BLaER1 (cell line): ENCODE data around the gene KIR3DL2.
"Not testable (repeated sequence)": the region's sequence is repeated elsewhere in the genome, so short reads cannot be mapped to it uniquely, and the experiment has no call there.

Experiments
- H3K27ac ChIP-seq: shearing (Covaris generic); formaldehyde crosslinking; 2 replicates; pipeline ENCODE4 v1.8.1; 2022
- H3K27me3 ChIP-seq: shearing (Covaris generic); formaldehyde crosslinking; 2 replicates; pipeline ENCODE4 v1.8.1; 2022
- H3K36me3 ChIP-seq: shearing (Covaris generic); formaldehyde crosslinking; 2 replicates; pipeline ENCODE4 v1.8.1; 2022
- H3K4me1 ChIP-seq: shearing (Covaris generic); formaldehyde crosslinking; 2 replicates; pipeline ENCODE4 v1.8.1; 2022
- H3K4me2 ChIP-seq: shearing (Covaris generic); formaldehyde crosslinking; 2 replicates; pipeline ENCODE4 v1.8.1; 2022
- H3K4me3 ChIP-seq: shearing (Covaris generic); formaldehyde crosslinking; 2 replicates; pipeline ENCODE4 v1.8.1; 2022
- H3K9ac ChIP-seq: shearing (Covaris generic); formaldehyde crosslinking; 2 replicates; pipeline ENCODE4 v1.8.1; 2022
- H3K9me3 ChIP-seq: shearing (Covaris generic); formaldehyde crosslinking; 2 replicates; pipeline ENCODE4 v1.8.1; 2022
- H4K20me1 ChIP-seq: shearing (Covaris generic); formaldehyde crosslinking; 2 replicates; pipeline ENCODE4 v1.8.1; 2022
- Cebpa-rat ChIP-seq: shearing (Covaris generic); IDR thresholded peaks from 2 replicates; pipeline ENCODE4 v1.8.1; 2022

Gene KIR3DL2

GRCh38 chr19:54835126-54835525, 15.1 kb upstream of the KIR3DL2 start:
- not testable (repeated sequence) for H3K4me1 ChIP-seq, H3K27me3 ChIP-seq, H3K4me2 ChIP-seq, H3K4me3 ChIP-seq, H3K36me3 ChIP-seq, H3K27ac ChIP-seq, H3K9ac ChIP-seq, H3K9me3 ChIP-seq, H4K20me1 ChIP-seq

- H3K36me3 ChIP-seq, H3K9ac ChIP-seq, H3K4me1 ChIP-seq, H3K27ac ChIP-seq, H3K27me3 ChIP-seq, H3K4me2 ChIP-seq, H4K20me1 ChIP-seq, H3K9me3 ChIP-seq, H3K4me3 ChIP-seq: not testable (repeated sequence)
Measured at GRCh38 chr19:54837522-54837921, 12.7 kb upstream of the KIR3DL2 start.

- H4K20me1 ChIP-seq, H3K27ac ChIP-seq, H3K4me2 ChIP-seq, H3K4me3 ChIP-seq, H3K9ac ChIP-seq, H3K4me1 ChIP-seq, H3K27me3 ChIP-seq, H3K36me3 ChIP-seq: not testable (repeated sequence)
- peaks cover 12% of the 10 kb centered on the region for H3K9me3 ChIP-seq
Measured at GRCh38 chr19:54843171-54843570, 7.1 kb upstream of the KIR3DL2 start.

DNA sequence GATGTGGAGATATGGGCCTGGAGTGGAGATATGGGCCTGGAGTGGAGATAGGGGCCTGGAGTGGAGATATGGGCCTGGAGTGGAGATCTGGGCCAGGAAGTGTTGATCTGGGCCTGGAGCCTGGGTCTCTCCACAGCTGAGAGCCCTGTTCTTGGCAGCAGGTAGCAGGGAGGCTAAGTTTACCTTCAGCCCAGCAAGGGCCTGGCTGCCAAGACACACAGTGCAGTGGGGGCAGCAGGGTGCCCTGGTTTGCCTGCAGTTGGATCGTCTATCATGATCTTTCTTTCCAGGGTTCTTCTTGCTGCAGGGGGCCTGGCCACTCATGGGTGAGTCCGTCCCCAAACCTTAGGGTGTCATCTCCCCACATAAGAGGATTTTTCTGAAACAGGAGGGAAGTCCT, 687 bp downstream of the KIR3DL2 start:
- Histone ChIP-seq H3K36me3 (no peaks in the 10 kb centered on the region), H3K9me3 (peaks cover 12% of the 10 kb centered on the region), H3K27me3 (no peaks in the 10 kb centered on the region), H4K20me1 (no peaks in the 10 kb centered on the region), H3K4me1 (peaks cover 23% of the 10 kb centered on the region), H3K4me3 (no peak overlapping the region), H3K4me2 (peak overlapping the region; percentile 62), H3K27ac (peak overlapping the region; percentile 72), H3K9ac (peak overlapping the region; percentile 41; the same call in 1 of the 2 replicates)
- TF ChIP-seq Cebpa-rat: no peak

DNA sequence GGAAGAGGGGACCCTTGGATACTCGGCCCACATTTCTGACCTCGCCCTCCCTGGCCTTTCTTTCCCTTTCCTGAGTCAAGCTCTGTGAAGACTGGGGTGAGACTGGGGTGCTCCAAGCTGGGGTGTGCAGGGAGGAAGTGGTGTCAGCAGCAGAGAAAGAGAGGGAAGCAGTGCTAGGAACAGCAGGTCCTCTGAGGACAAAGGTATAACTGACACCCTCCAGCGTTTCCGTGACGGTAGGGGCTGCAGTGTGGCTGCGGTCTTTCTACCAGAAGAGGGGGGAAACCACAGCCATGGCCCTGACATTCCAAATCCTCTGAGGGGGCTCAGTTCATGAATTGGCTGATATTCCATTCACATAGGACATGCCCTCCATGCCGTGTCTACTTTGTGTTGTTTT, 1.1 kb downstream of the KIR3DL2 start:
- peak overlapping the region; percentile 72 for H3K27ac ChIP-seq
- no peak for TF ChIP-seq Cebpa-rat
- peak overlapping the region; percentile 41; the same call in 1 of the 2 replicates for H3K9ac ChIP-seq
- no peaks in the 10 kb centered on the region for H4K20me1 ChIP-seq
- H3K4me1 ChIP-seq: peaks cover 23% of the 10 kb centered on the region
- peak overlapping the region; percentile 62 for H3K4me2 ChIP-seq
- H3K36me3 ChIP-seq: no peaks in the 10 kb centered on the region
- no peaks in the 10 kb centered on the region for H3K27me3 ChIP-seq
- no peak overlapping the region for H3K4me3 ChIP-seq
- H3K9me3 ChIP-seq: peaks cover 11% of the 10 kb centered on the region

DNA sequence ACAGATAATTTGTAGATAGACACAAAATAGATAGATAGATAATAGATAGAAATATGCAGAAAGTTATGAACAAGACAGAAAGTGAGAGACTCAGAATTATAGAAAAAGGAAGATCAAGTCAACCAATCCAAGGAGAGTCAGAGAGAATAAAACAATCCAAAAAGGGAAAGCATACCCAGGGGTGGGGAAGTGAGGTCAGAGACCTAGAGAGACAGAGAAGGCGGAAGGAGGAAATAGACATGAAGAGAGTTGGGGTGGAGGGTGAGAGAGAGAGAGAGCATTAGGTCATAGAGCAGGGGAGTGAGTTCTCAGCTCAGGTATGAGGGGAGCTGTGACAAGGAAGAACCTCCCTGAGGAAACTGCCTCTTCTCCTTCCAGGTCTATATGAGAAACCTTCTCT, 5.0 kb downstream of the KIR3DL2 start:
- H3K4me3 ChIP-seq, H3K9ac ChIP-seq, H3K36me3 ChIP-seq, H4K20me1 ChIP-seq, H3K9me3 ChIP-seq, H3K4me2 ChIP-seq, H3K27ac ChIP-seq, H3K27me3 ChIP-seq: not testable (repeated sequence)
- peaks cover 19% of the 10 kb centered on the region for H3K4me1 ChIP-seq

DNA sequence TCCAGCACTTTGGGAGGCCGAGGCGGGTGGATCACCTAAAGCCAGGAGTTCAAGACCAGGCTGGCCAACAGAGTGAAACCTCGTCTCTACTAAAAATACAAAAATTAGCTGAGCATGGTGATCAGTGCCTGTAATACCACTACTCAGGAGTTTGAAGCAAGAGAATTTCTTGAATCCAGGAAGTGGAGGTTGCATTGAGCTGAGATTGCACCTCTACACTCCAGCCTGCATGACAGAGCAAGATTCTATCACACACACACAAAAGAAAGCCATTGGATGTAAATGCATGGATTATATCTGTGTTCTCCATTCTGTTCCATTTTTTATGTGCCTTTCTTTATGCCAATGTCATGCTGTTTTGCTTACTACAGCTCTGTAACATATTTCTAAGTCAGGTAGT, 8.2 kb downstream of the KIR3DL2 start:
- not testable (repeated sequence) for H4K20me1 ChIP-seq, H3K4me3 ChIP-seq, H3K9ac ChIP-seq, H3K9me3 ChIP-seq, H3K27ac ChIP-seq, H3K4me2 ChIP-seq, H3K36me3 ChIP-seq, H3K4me1 ChIP-seq, H3K27me3 ChIP-seq

DNA sequence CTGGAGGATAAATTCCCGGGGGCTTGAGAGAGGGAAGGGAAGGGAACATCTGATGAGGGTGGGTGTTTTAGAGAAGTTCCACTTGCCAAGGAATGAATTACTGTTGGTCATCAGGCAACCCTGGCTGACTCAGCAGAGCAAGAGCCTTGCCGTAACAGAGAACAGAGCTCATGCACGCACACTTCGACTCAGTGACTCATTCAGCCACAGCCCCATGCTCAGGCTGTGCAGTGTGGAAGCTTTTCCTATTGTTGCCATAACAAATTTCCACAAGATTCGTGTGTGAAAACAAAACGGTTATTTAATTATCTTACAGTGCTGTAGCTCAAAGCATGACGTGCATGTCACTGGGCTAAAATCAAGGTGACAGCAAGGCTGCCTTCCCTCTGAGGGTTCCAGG, 9.2 kb downstream of the KIR3DL2 start:
- not testable (repeated sequence) for H3K27ac ChIP-seq, H3K9me3 ChIP-seq, H3K36me3 ChIP-seq, H3K4me3 ChIP-seq, H3K9ac ChIP-seq, H4K20me1 ChIP-seq, H3K4me2 ChIP-seq, H3K27me3 ChIP-seq, H3K4me1 ChIP-seq

GRCh38 chr19:54863459-54863858, 13.2 kb downstream of the KIR3DL2 start:
- peaks cover 38% of the 10 kb centered on the region for H3K4me1 ChIP-seq
- not testable (repeated sequence) for H3K36me3 ChIP-seq, H3K9ac ChIP-seq, H3K4me3 ChIP-seq, H4K20me1 ChIP-seq, H3K4me2 ChIP-seq, H3K9me3 ChIP-seq, H3K27ac ChIP-seq, H3K27me3 ChIP-seq

DNA sequence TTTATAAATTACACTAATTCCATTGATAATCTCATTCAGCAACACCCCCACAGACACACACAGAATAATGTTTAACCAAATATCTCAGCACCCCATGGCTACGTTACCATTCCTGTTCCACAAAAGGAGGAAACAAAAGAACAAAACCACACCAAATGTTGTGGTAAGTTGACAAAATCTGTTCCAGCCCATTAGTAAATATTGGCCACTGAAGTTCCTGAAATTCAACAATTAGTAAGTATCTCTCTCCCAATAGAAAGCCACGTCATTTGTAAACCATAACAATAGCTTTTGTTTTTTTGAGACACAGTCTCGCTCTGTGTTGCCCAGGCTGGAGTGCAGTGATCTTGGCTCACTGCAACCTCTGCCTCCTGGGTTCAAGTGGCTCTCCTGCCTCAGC, 21.5 kb downstream of the KIR3DL2 start:
- Histone ChIP-seq H3K9ac (no peak overlapping the region), H3K27me3 (no peaks in the 10 kb centered on the region), H3K9me3 (peaks cover 3% of the 10 kb centered on the region; the same call in 1 of the 2 replicates), H3K4me3 (no peak overlapping the region), H3K36me3 (no peaks in the 10 kb centered on the region), H3K4me1 (peaks cover 41% of the 10 kb centered on the region), H3K27ac (no peak overlapping the region), H4K20me1 (no peaks in the 10 kb centered on the region), H3K4me2 (no peak overlapping the region)
- no peak for TF ChIP-seq Cebpa-rat

- Histone ChIP-seq H3K4me2 (peak within 1 kb of the TSS; percentile 47), H3K4me3 (no peak within 1 kb of the TSS), H3K27ac (peak within 1 kb of the TSS; percentile 27; the same call in 1 of the 2 replicates), H3K9me3 (peaks cover 3% of the 10 kb centered on the region; the same call in 1 of the 2 replicates), H3K4me1 (peaks cover 32% of the 10 kb centered on the region), H3K9ac (no peak within 1 kb of the TSS), H3K27me3 (no peaks in the 10 kb centered on the region), H3K36me3 (no peaks in the 10 kb centered on the region), H4K20me1 (no peaks in the 10 kb centered on the region)
- no peak for TF ChIP-seq Cebpa-rat
Measured at GRCh38 chr19:54873990-54874389, 23.7 kb downstream of the KIR3DL2 start, which contains the start of gene FCAR. Gene FCAR (plus strand): TSS chr19:54874235. CDS start chr19:54874290, 55 bp downstream.
